Stimulated activated CD4-positive, alpha-beta T cell treated with anti-CD3 and anti-CD28 coated beads, Interleukin-15, amount 100 ng/mL, for 24 hours (primary cell): ENCODE results near the gene PPP1CA.

Experiments used
- DNase-seq: peaks from one replicate; pipeline ENCODE4 v3.0.0-alpha.2; 2020

The PPP1CA gene

DNA sequence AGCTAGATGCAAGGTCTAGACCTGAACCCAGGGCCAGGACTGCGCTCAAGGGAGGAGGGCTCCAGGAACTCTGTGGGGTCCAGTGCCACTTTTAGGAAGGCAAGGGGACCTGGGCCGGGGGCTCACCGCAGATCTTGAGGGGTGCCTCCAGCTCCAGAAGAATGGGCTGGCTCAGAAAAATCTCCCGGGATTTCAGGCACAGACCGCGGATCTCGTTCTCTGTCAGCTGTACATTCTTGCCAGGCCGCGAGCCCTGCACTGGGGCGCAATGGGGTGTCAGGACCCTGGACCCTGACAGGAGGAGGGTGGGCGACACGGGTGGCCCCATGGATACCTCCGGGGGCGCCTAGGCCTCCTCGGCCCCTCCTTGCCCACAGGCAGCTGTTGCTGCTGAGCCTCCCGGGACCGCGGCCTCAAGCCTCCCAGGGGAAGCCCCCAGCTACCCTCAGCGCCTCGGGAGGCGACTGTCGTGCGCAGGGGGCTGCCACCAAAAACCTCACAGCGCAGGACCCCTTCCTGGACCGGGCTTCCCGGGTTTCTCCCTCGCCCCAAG is 640 bp downstream of the PPP1CA start:
- no peak for DNase-seq

DNA sequence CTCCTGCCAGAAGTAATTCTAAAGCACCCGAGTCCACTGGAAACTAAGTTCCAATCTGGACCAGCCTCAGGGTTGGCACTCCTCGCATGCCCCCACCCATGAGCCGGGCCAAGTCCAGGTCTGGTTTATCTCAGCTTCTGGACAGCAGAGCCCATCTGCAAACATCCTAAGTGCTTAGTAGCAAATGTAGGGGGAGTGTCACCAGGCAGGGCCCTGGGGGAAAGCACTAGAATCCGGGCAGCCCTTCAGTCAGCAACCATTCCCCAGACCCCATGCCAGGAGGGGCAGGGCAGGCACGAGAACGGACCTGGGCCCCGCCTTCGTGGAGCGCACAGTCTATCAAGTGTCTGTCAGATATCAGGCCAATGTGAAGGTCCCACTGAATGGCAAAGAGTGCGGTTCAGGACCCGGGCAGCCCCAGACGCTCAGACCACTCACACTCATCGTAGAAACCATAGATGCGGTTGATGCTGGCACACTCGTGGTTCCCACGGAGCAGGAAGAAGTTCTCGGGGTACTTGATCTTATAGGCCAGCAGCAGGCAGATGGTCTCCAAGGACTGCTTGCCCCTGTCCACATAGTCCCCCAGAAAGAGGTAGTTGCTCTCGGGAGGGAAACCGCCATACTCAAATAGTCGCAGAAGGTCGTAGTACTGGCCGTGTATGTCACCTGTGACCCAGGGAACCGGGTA is 1.3 kb downstream of the PPP1CA start:
- DNase-seq, result no peak

DNA sequence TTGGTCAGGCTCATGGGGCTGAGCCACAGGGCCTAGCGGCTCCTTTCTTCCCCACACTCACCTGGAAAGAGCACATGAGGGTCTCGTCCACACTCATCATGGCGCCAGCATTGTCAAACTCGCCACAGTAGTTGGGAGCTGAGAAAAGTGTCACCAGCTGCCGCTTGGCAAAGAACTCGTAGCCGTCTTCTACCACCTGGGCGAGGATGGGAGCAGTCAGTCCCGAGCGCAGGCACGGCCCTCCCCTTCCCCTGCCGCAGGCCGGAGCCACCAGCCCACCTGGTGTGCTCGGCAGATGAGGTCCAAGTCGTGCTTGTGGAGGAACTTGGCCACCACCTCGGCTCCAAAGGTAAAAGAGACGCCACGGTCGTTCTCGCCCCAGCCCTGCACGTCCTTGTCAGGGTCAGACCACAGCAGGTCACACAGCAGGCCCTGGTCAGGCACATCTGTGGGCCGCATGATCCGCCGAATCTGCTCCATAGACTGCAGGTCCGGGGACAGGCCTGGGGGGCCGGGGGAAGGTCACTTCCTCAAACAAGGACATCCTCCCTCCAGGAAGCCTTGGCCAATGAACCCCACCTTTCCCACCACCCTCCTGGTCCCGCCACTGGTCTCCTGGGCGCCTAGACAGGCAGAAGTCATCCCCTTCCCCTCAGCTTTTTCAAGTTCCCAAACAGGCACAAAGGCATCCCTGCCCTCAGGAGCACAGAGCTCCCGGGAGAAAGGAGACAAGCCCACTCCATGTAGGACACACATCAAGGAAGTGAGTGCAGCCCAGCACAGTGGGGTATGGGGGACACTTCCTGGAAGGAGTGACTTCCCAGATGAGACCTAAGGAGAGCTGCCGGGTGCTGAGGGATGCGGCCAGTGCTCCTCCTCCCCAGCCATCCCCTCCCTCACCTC is 2.7 kb downstream of the PPP1CA start:
- DNase-seq, result no peak

DNA sequence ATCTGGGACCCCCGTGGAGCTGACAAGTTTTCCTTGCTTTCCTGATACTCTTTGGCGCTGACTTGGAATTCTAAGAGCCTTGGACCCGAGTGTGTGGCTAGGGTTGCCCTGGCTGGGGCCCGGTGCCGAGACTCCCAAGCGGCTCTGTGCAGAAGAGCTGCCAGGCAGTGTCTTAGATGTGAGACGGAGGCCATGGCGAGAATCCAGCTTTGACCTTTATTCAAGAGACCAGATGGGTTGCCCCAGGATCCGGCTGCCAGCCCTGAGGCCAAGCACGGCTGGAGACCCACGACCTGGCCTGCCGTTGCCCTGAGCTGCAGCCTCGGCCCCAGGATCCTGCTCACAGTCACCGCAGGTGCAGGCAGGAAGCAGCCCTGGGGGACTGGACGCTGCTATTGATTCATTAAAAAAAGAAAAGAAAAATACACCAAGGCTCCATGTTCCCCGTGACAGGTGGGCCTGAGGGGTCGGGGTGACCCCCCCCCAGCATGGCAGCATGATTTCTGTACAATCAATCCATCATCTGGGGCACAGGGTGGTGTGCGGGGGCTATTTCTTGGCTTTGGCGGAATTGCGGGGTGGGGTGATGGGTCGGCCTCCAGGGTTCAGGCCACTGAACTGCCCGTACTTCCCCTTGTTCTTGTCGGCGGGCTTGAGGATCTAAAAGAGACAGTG is 3.5 kb downstream of the PPP1CA start:
- no peak for DNase-seq

DNA sequence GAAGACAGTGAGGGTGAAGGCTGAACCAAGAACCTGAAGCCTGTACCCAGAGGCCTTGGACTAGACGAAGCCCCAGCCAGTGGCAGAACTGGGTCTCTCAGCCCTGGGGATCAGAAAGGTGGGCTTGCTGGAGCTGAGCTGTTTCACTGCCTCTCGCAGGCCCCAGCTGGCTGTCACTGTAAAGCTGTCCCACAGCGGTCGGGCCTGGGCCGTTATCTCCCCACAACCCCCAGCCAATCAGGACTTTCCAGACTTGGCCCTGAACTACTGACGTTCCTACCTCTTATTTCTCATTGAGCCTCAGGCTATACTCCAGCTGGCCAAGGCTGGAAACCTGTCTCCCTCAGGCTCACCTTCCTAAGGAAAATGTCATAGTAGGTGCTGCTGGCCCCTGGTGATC is 4.1 kb downstream of the PPP1CA start:
- no peak for DNase-seq

DNA sequence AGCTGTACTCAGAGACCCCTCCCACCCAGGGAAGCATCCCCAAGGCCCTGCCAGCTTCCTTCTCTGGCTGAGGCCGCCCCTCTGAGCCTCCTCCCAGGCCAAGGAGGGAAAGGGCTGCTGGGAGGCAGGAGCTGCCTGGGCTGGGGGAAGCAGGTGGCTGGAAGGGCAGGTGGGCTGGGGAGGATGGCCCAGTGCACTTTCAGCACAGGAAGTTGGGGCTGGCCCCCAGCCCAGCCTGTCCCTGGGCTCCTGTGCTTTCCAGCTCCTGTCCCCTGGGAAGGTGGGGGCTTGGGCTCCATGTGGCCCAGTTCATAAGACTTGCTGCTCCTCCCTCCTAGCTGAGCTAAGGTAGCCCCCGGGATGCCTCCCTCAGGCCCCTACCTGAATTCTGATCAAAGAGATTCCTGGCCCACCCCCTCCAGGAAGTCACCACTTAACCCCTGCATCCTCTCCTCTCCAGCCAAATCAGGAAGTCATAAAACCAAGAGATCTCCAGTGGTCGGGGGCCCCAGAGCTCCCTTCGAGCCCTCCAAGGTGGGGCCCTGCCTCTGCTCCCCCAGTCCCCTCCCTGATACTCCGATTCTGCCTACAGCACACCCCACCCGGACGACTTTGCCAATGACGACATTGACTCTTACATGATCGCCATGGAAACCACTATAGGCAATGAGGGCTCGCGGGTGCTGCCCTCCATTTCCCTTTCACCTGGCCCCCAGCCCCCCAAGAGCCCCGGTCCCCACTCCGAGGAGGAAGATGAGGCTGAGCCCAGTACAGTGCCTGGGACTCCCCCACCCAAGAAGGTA is 4.9 kb downstream of the PPP1CA start:
- DNase-seq, result no peak

DNA sequence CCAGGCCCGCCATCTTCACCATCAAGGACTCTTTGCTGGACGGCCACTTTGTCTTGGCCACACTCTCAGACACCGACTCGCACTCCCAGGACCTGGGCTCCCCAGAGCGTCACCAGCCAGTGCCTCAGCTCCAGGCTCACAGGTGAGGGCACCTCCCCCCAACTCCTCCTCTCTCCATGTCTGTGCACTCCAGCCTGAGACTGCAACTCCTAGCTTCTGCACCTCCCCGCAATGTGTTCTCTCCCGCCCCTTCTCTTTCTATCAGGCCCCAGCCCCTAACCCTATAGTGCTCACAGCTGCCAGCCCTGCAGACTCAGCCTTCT is 5.4 kb downstream of the PPP1CA start:
- no peak for DNase-seq

DNA sequence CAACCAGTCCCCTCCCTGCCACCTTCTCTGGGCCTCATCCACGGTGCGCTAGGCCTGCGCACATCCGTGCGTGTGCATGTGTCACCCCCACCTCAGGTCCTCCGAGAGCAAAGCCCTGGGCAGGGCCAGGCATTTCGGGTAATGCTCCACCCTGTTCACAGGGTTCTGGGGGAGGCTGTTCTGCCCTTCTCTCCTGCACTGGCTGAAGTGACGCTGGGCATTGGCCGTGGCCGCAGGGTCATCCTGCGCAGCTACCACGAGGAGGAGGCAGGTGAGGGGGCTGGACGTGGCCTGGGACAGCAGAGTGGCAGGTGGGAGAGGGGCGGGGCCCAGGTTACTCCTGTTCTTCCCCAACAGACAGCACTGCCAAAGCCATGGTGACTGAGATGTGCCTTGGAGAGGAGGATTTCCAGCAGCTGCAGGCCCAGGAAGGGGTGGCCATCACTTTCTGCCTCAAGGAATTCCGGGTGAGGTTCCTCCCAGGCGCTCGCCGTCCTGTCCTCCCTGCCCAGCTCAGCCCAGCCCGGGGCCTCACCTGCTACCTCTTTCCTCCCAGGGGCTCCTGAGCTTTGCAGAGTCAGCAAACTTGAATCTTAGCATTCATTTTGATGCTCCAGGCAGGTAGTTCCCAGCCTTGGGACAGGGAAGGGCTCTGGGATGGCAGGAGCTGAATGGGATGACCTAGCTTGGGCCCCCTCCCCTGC is 6.0 kb downstream of the PPP1CA start:
- DNase-seq, result no peak

DNA sequence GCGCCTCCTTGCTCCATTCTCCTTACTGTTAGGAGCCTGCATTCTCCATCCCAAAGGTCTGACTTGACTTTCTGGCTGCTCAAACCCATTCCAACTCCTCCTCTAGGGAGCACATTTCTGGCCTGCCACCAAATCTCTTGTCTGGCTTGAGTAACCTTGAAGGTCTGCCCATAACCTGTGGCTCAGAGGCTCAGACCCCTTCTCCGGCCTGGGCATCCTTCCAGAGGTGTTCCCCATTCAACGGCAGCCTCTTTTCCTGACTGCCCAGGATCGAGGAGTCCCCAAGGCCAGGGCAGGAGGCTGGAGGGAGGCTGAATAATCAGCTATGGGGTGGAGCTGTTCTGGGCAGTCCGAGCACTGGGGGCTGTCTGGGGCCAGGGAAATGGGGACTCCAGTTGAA is 7.7 kb downstream of the PPP1CA start:
- DNase-seq, result no peak

DNA sequence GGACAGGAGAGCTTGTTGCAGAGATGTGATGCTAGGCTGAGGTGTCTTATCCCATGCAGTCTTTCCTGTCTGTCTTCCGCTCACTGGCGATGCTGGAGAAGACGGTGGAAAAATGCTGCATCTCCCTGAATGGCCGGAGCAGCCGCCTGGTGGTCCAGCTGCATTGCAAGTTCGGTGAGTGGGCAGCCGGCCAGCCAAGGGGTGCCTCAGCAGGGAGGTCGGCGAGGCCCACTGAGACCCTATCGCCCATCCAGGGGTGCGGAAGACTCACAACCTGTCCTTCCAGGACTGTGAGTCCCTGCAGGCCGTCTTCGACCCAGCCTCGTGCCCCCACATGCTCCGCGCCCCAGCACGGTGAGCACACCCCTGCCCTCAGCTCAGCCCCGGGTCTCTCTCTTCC is 8.2 kb downstream of the PPP1CA start:
- no peak for DNase-seq

DNA sequence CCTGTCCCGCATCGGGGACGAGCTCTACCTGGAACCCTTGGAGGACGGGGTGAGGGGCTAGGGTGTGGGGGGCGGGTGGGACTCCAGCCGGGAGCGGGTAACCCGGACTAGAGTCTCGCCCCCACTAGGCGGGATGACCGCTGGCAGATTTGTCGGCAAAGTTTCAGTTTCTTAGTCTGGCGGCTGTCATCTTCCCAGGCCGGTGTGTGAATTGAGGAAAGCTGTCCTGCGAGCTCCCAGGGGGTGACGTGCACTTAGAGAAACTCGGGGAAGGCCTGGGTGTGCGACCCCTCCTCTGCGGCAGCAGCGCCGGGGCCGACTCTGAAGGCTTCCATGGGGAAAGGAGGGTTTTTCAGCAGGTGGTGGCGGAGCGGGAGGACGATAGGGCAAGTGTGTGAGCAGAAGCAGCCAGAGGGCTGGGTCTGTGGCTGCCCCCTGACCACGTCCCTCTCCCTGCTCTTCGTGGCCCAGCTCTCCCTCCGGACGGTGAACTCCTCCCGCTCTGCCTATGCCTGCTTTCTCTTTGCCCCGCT is 9.4 kb downstream of the PPP1CA start:
- DNase-seq, result no peak

DNA sequence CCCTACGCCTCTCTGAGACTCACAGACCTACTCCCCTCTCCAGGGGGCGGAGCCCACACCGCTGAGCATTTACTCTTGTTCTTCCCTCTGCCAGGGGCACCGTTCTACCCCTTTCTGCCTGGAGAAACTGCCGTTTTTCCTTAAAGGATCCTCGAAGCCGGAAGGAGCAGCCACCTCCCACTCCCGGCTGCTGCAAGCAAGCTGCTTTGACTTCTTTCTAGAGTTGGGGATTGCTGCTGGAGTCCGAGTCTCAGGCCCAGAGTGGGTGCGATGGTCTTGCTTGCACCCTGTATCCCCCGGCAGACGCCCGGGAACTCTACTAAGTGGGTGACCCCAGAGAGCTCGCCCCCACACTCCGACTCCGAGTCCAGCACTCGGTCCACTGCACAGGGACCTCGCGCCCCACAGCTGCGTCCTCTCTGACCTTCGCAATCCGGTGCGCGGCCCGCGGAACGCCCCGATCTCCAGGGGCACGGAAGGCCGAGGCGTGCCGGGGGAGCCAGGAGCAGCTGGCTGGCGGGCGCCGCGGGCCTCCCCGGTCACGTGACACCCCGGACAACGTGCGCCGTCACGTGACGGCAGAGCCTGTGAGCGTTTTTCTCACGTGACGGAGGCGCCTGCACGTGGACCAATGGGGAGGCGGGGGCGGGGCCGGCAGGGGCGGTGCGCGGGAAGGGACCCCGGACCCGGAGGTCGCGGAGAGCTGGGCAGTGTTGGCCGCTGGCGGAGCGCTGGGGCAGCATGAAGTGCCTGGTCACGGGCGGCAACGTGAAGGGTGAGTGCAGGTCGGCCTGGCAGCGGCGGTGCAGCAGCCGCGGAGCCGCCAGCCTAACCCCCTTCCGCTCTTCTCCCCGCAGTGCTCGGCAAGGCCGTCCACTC is 10.1 kb downstream of the PPP1CA start, which contains the start of gene RAD9A:
RAD9A (plus strand) TSS at position 683 of the 879 bp plus-strand sequence; CDS start at position 742, 59 bp downstream.
- peak; percentile 97 for DNase-seq

DNA sequence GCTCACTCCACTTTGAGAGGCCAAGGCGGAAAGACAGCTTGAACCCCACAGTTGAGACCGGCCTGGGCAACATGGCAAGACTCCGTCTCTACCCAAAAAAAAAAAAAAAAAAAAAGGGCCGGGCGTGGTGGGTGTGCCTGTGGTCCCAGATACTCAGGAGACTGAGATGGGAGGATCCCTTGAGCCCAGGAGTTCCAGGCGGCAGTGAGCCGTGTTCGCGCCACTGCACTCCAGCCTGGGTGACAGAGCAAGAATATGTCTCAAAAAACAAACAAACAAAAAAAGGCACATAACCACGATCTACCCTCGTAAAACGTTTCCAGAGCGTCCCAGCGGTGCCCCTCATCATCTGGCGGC is 10.7 kb downstream of the PPP1CA start:
- DNase-seq, result no peak

DNA sequence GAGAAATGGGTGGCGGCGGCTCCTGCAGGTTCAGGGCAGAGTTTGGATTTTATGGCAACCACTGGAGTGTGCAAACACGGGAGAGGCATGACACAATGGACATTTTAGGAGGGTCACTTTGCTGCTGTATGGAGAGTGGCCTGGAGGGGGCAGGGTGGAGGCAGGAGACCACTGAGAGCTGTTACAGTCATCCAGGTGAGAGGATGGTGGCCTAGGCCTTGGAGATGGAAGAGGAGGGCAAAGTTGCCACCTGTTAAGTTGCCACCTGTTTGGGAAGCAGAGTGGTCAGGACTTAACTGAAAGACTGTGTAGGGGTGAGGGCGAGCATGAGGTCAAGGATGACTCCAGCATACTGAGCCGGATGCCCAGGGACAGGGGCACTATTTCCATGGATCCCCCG is 12.2 kb downstream of the PPP1CA start:
- peak; percentile 71 for DNase-seq

DNA sequence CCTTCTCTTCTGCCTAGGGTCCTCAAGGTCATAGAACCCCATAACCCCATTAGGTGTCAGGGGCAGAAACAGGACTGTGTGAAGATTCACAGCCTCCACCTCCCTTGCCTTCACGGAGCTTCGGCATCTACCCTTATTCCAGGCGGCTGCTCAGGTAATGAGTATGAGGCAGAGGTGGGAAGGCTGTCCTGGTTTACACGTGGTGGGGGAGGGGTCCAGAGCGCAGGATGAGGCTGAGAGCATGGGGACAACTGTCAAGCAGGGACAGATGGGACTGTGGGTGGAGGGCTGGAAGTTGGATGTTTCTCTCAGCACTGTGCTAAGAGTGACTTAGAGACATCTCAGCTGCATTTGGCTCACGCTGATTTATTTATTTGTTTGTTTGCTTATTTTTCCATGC is 14.1 kb downstream of the PPP1CA start:
- no peak for DNase-seq

DNA sequence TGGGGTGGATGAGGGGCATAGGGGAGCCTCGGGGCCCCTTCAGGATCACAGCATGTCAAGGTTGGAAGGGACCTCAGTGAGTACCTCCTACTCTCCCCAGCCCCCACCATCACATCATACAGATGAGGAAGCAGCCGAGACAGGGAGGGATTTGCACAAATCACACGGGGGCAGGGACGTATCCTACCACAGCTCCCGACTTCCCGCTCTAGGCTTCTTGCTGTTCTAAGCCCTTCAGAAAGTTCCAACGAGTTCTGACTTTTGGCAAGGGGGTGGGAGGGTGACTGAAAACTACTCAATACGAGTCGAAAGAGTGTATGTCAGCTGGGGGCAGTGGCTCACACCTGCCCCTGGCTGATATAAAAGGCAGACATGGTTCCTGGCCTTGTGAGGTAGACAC is 14.6 kb downstream of the PPP1CA start:
- DNase-seq, result no peak

DNA sequence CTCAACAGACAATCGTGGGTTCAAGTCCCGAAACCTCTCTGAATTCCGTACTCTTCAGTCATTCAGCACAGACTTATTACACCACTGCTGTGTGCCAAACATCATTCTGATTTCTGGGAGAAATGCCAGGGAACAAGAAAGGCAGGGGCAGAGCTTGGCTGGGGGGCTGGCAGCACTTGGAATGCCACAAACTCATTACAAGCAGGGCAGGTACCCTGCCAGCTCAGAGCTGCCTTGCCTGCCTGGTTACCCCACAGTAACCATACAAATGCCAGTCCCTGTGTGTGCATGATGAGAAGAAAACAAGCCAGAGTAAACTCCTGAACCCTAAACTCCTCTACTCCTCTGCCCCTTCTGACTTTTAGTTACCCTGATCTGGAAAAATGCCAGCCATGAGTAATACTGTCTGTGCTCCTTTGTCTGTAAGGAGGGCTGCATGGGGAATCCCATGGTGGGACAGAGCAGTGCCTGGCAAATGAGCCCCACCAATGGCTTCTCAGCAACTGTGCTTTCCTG is 16.7 kb downstream of the PPP1CA start:
- no peak for DNase-seq

DNA sequence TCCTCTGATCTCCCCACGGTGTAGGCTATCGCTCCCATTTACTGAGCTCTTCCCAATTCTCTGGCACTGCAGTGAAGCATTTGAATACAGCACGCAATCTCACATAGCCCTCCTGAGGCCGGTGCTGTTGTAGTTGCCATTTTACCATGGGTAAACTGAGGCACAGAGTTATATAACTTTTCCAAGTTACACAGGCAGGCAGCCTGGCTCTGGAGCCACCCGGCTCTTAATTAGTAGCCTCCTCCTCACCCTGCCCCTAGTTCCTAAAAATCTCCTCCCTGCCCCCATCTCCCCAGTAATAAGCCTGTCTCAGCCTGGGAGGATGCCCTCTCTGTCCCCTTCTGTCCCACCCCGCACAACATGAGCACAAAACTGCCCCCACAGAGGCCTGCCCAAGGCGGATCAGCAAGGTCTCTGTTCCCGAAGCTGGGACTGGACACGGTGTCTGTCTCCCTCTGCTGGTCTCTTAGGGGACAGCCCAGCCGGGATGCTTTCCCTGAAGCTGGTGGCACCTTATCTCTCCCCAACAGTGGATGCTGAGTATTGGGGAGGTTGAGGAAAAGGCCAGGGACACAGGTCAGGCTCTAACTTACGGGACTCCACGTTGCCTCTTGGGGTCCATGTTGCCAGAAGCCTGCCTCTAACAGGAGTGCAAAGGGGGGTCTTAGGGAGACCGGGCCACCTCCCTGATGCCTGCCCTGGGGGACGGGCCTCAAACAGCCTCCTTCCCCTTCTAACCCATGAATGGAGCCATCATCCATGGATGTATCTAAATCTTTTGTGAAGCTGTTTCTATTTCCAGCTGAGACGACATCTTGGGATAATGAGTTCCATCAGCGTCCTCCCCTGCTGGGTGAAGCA is 19.2 kb downstream of the PPP1CA start:
- peak; percentile 87 for DNase-seq

DNA sequence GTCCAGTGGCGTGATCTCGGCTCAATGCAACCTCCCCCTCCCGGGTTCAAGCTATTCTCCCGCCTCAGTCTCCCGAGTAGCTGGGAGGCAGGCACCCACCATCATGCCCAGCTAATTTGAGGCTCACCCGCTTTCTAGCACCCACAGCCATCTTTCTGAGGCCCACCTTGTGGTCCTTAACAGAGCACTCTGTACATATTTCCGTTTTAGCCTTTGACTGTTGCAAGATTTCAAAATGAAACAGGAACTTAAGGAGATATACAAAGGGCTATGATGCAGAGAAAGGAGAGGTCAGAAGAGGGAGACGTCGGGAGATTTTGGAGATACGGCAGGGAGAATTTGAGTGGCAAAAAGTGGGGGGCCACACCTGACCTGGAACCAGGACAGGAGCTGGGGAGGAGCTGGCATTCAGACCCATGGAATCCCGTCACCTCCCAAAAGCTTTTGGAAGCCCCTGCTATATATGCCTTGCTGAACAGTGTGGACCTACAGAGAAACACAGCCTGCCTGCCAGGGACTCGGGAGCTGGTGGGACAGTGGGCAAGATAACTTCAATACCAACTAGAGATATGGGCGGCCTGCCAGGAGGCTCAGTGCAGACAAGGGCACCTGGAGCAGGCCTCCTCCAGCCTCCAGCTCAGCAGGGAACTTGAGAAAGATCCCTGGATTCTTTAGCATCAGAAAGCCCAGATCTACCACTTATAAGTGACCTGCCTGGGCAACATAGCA is 20.2 kb downstream of the PPP1CA start:
- DNase-seq, result no peak
